Activated B cell treated with CpG ODN at 0.5 μM for 24 hours (primary cell): ENCODE data around the gene UPF2. TPM values are rescaled to one million over a fixed set of nuclear protein-coding genes. Genes with fewer than 3 reads are reported as not detected.

Experiments
- ATAC-seq: fragments of 200-7000 bp; cut with Tn5 transposase; one replicate; pipeline ENCODE4 v1.10.0; 2021; ENCODE audit warnings: low read depth, mild to moderate bottlenecking, moderate library complexity
- CTCF ChIA-PET: fragments of 350-600 bp; sonication (Branson Sonifier 250); formaldehyde crosslinking; loops from one replicate; lab custom pipeline; 2021; ENCODE audit warnings: antibody characterized with exemption; lab: Charles Lee
- POLR2A ChIA-PET: fragments of 350-600 bp; sonication (Branson Sonifier 250); formaldehyde crosslinking; loops from one replicate; lab custom pipeline; 2021; ENCODE audit warnings: antibody characterized with exemption; lab: Charles Lee
- DNase-seq: peaks from one replicate; pipeline ENCODE4 v3.0.0; 2022
- H3K27ac Mint-ChIP-seq: one replicate; pipeline ENCODE4 v1.8.0; 2020; ENCODE audit warnings: mixed read lengths
- H3K27me3 Mint-ChIP-seq: one replicate; pipeline ENCODE4 v1.8.0; 2021; ENCODE audit warnings: mixed read lengths
- H3K36me3 Mint-ChIP-seq: one replicate; pipeline ENCODE4 v1.8.0; 2021; ENCODE audit warnings: low read depth, mixed read lengths
- H3K4me1 Mint-ChIP-seq: one replicate; pipeline ENCODE4 v1.8.0; 2021; ENCODE audit warnings: mixed read lengths
- H3K4me3 Mint-ChIP-seq: one replicate; pipeline ENCODE4 v1.8.0; 2020; ENCODE audit warnings: mild to moderate bottlenecking, mixed read lengths
- H3K9me3 Mint-ChIP-seq: one replicate; pipeline ENCODE4 v1.8.0; 2020; ENCODE audit warnings: mixed read lengths
- CTCF ChIP-seq: fragments of 200-600 bp; IDR thresholded peaks from one replicate; pipeline ENCODE4 v1.8.0; 2022; ENCODE audit warnings: antibody characterized with exemption, mild to moderate bottlenecking
- intact Hi-C: fragments of 100-400 bp; cut with micrococcal nuclease; formaldehyde crosslinking; loops from one replicate; pipeline ENCODE4 v1.15.1; 2024
- total RNA-seq: library from RNA; stranded (reverse); gene quantifications from 2 replicates; pipeline ENCODE4 v1.2.3, GENCODE V29; 2022

The UPF2 gene
- total RNA-seq, 1 donor from 2014 or later: 58.0 TPM

- ATAC-seq: no peak
- no peaks in the 10 kb centered on the region for H3K36me3 Mint-ChIP-seq
- H3K4me1 Mint-ChIP-seq: peaks cover 32% of the 10 kb centered on the region
- POLR2A ChIA-PET: interaction anchor here (0.7 to 6.4 kb wide), 4 partner anchors 13 to 1244 kb away, joined by 3 to 90 read pairs (median 4); partner anchors contain the start of genes CDC123, NUDT5, PHYH and UPF2
- intact Hi-C loops: loop anchor here (2.0 kb wide), 1 partner anchor 15 kb away; no protein-coding TSS in a partner anchor
- no peaks in the 10 kb centered on the region for H3K27me3 Mint-ChIP-seq
- no peak overlapping the region for H3K27ac Mint-ChIP-seq
- DNase-seq: no peak
- peaks cover 2% of the 10 kb centered on the region for H3K9me3 Mint-ChIP-seq
- no peak for TF ChIP-seq CTCF
- no peak overlapping the region for H3K4me3 Mint-ChIP-seq
- CTCF ChIA-PET: interaction anchor here (0.7 kb wide), 1 partner anchor 11 kb away, joined by 3 read pairs; no protein-coding TSS in a partner anchor
Measured at GRCh38 chr10:12055732-12056131, 13.1 kb upstream of the UPF2 start.

- ChIA-PET CTCF (no interaction called here), POLR2A (interaction anchor here (1.2 to 6.4 kb wide), 6 partner anchors 8 to 71 kb away, joined by 3 to 90 read pairs (median 6); partner anchors contain the start of genes DHTKD1 and UPF2)
- H3K27ac Mint-ChIP-seq: peak overlapping the region; percentile 84
- H3K4me3 Mint-ChIP-seq: no peak overlapping the region
- no peak for TF ChIP-seq CTCF
- intact Hi-C loops: no loop called here
- H3K9me3 Mint-ChIP-seq: peaks cover 2% of the 10 kb centered on the region
- H3K27me3 Mint-ChIP-seq: no peaks in the 10 kb centered on the region
- no peaks in the 10 kb centered on the region for H3K36me3 Mint-ChIP-seq
- DNase-seq (no peak), ATAC-seq (peak; percentile 40)
- peaks cover 48% of the 10 kb centered on the region for H3K4me1 Mint-ChIP-seq
Measured at GRCh38 chr10:12051241-12051640, 8.6 kb upstream of the UPF2 start.

GRCh38 chr10:12050528-12050927, 7.9 kb upstream of the UPF2 start:
- H3K27me3 Mint-ChIP-seq: no peaks in the 10 kb centered on the region
- TF ChIP-seq CTCF: no peak
- no peaks in the 10 kb centered on the region for H3K36me3 Mint-ChIP-seq
- ChIA-PET POLR2A (interaction anchor here (0.7 to 6.4 kb wide), 6 partner anchors 8 to 368 kb away, joined by 3 to 90 read pairs (median 6); partner anchors contain the start of genes DHTKD1 and UPF2), CTCF (no interaction called here)
- no peak overlapping the region for H3K4me3 Mint-ChIP-seq
- ATAC-seq: no peak
- intact Hi-C loops: no loop called here
- peaks cover 48% of the 10 kb centered on the region for H3K4me1 Mint-ChIP-seq
- DNase-seq: no peak
- peaks cover 2% of the 10 kb centered on the region for H3K9me3 Mint-ChIP-seq
- H3K27ac Mint-ChIP-seq: peak overlapping the region; percentile 84

- H3K4me3 Mint-ChIP-seq: no peak overlapping the region
- CTCF ChIA-PET: no interaction called here
- H3K27ac Mint-ChIP-seq: peak overlapping the region; percentile 67
- peaks cover 2% of the 10 kb centered on the region for H3K9me3 Mint-ChIP-seq
- ATAC-seq (no peak), DNase-seq (no peak)
- TF ChIP-seq CTCF: no peak
- no peaks in the 10 kb centered on the region for H3K27me3 Mint-ChIP-seq
- intact Hi-C loops: loop anchor here (10.0 kb wide), 2 partner anchors 296 to 1296 kb away; partner anchors contain the start of genes CAMK1D and SEPHS1
- H3K36me3 Mint-ChIP-seq: no peaks in the 10 kb centered on the region
- POLR2A ChIA-PET: interaction anchor here (0.6 to 3.7 kb wide), 7 partner anchors 15 to 147 kb away, joined by 3 to 35 read pairs (median 4); partner anchors contain the start of genes CDC123, DHTKD1 and NUDT5
- peaks cover 52% of the 10 kb centered on the region for H3K4me1 Mint-ChIP-seq
Measured at GRCh38 chr10:12048547-12048946, 5.9 kb upstream of the UPF2 start.

GRCh38 chr10:12045596-12045995, 3.0 kb upstream of the UPF2 start:
- no peak overlapping the region for H3K4me3 Mint-ChIP-seq
- POLR2A ChIA-PET: interaction anchor here (6.2 kb wide), 1 partner anchor 28 kb away, joined by 277 read pairs; the partner anchor contains the start of gene DHTKD1
- CTCF ChIA-PET: no interaction called here

More at GRCh38 chr10:12045596-12045995, 3.0 kb upstream of the UPF2 start:
- DNase-seq (no peak), ATAC-seq (no peak)
- no peak for TF ChIP-seq CTCF
- Mint-ChIP-seq H3K9me3 (no peaks in the 10 kb centered on the region), H3K27me3 (no peaks in the 10 kb centered on the region), H3K4me1 (peaks cover 47% of the 10 kb centered on the region), H3K36me3 (peaks cover 12% of the 10 kb centered on the region), H3K27ac (peak overlapping the region; percentile 3)
- intact Hi-C loops: loop anchor here (10.0 kb wide), 2 partner anchors 299 to 1299 kb away; partner anchors contain the start of genes CAMK1D and SEPHS1
